GM18507 (cell line): ENCODE data around the gene FBXW4.

ENCODE experiments used
- DNase-seq: peaks from one replicate; pipeline ENCODE4 v3.0.0; 2011; ENCODE audit warnings: low read depth; ENCODE audit not compliant: insufficient read length; ENCODE audit errors: extremely low spot score
- FAIRE-seq: peaks from 2 replicates; lab custom pipeline; 2011; peaks lifted over from hg19 to GRCh38; lab: Jason Lieb, UNC

Gene FBXW4

DNA sequence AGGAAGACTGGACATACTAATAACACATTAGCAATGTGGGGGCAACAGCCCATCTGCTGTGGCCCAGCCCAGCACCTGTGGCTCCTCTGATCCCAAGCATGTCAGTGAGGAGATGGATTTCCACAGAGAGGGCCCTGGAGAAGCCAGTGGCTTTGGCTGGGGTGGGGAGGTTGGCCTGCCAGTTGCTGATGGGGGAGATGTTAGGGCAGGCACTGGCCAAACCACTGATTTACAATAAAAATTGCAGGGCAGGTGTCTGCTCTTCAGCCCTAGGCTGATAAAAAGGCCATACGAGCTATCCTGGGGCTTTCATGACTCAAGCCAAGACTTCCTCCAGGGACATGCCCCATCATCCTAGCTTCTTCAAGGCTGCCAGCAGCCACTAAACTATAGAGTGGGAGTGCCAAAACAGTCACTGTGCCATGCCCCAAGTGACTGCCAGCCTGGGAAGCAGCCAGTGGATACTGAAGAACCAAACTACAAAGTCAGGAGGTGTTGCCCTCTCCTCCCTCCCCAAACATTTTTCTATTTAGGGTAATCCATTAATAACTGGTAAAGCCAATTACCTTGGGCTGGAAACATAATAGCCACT lies 69.1 kb downstream of the FBXW4 start:
- DNase-seq (no peak), FAIRE-seq (no peak)

DNA sequence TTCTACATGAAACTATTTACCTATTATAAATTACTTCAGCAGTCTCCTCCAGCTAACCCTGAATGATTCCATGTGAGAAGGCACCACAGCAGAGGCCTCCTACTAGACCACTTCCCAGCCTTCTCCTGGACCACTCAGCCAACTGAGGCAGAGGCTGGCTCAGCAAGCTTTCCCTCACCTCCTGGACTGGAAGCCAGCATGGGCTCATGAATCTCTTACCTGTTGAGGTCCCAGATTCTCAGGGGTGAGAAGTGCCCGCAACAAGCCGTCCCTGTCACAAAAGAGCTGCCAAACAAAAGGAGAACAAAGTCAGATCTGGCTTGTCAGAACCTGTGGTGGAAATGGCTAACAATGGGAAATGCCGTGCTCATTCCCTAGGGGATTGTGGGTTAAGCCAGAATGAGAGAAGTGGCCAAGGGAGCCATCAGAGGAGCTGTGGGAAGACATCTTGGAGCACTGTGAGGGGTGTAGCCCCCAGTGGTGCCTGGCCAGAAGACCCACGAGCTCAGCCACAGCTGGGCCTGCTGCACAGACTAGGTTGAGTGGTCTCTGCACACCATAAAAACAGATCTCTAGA lies 70.4 kb downstream of the FBXW4 start:
- no peak for FAIRE-seq
- DNase-seq: no peak

DNA sequence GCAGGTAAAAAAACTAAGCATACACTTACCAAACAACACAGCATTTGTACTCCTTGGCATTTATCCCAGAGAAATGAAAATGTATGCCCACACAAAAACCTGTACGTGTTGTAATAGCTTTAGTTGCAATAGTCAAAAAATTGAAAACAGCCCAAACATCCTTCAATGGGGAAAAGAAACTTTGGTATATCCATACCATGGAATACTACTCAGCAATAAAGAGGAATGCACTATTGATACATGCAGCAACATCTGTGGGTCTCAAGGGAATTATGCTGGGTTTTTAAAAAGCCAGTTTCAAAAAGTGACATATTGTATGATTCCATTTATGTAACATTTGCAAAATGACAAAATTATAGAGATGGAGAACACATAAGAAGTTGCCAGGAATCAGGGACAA lies 71.4 kb downstream of the FBXW4 start:
- FAIRE-seq: no peak
- no peak for DNase-seq

DNA sequence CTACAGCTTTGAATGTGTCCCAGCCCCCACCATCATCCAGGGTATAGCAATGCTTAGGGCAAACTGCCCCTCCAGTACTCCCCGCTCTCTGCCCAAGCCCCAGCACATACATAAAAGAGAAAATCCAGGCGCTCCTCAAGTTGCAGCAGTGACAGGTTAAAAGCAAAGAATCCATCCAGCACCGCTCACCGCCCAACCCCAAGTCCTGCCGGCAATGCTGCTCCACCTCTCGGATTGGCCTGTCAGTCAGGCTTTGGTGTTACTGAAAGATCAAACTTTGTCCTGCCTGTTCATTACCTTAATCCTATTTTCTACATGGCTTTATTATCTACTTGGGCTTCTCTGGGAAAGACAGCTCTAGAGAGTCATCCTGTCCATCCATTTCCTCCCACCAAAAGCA lies 75.0 kb downstream of the FBXW4 start:
- no peak for DNase-seq
- no peak for FAIRE-seq

DNA sequence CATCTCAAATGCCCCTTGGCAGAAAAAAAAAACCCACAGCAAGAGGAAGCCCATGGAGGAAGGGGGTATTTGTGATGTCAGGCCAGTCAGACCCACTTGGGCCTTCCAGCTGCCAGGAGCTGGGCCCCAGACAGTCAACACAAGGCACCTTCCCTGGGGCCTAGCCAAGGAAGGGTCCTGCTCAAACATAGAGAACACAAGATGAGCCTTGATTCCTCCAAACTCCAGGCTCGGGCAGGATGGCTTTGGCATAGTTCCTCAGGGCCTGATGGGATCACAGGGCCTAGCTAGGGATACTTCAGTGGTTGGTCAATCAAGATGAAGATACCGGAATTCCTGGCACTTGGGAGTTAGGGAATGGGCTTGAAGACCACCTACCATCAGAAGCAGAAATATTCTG lies 76.1 kb downstream of the FBXW4 start:
- DNase-seq: no peak
- no peak for FAIRE-seq

DNA sequence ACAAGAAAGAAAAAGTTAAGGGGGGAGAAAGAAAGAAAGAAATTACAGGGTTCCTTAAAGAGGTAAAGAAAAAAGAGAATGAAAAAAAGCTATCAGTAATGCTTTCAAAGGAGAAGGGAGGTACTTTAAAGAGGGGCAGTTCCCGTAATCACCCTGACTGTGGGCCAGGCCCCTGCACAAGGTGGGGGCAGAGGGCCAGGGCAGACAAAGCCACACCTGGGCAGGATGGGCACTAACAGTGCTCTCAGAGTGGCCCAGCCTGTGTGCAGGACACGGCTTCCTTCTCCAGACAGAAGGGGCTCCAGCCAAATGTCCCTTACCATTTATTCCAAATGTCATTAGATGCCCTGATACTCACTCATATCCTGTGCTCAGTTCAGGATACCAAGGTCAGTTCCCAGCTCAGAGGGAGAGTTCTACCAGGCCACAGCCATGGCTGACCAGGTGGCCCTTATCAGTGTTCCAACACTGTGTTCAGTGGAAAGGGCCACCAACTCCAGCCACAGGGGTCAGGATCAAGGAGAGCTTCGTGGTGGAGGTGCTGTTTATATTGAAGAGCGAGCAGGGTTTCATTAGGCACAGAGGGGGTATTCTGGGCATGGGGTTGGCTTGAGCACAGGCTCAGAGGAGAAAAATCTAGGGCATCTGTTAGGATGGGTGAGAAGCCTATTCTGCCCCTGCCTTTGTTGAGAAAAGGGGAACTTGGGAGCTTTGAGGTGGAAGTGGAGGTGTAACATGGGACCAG lies 77.0 kb downstream of the FBXW4 start:
- no peak for FAIRE-seq

DNA sequence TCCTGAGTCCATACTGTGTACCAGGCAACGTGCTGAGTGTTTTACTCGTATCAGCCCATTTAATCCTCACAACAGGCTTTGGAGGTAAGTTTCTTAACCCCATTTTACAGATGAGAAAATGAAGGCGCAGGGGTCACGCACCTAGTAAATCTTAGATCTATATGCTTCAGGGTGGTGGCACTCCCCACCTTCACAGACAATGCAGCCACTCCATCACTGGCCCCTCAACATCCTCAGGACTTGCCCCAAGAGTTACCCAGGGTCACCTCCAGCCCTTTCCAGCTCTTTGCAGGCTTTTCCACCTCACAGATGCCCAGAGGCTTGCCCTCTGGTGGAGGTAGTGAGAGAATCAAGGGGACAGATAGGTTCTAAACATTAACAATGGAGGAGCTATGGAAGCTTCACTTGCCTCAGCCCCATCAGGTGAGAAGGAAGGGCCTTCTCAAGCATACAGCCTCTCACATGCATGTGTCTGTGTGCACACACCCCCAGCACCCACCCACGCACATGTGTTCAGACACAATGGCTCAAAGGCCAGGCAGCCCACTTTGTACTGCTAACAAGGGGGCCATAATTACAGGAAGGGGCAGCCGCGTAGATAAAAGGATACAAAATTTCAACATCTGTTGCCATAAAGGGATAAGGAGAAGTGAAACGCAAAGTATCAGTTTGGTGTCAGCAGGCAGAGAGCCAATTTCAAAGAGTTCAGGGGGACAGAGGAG lies 77.7 kb downstream of the FBXW4 start:
- FAIRE-seq (peak; percentile 18), DNase-seq (no peak)

More for the DNA sequence above, 77.0 kb downstream of the FBXW4 start:
- DNase-seq: no peak

DNA sequence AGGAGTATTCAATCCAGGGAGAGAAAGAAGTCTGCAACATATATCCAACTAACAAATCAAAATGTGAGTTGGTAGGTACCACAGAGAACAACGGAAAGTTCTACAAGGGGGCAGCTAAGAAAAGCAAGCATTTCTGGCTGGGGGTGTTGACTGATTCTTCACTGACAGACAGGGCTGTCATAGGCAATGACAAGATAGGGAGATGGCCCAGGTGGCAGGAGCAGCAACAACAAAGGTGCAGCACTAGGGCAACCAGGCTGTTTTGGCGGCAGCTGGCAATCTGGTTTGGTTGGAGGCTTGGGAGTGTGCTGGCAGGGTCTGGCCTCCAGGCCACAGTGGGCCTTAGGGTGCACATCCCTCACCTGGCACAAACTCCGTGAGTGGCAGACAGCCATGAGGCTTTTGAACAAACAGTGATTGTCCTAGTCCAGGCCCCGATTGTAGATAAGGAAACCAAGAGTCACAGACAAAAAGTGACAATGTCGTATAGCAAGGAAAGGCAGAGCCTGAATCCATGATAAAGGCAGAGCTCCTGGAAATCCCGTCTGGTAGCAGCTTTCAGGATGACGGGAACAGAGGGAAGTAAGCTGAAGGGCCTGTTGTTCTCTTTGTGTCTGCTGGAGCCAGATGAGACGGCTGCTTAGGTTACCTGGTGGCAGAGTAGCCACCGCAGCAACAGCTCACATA lies 78.4 kb downstream of the FBXW4 start:
- FAIRE-seq (no peak), DNase-seq (no peak)

DNA sequence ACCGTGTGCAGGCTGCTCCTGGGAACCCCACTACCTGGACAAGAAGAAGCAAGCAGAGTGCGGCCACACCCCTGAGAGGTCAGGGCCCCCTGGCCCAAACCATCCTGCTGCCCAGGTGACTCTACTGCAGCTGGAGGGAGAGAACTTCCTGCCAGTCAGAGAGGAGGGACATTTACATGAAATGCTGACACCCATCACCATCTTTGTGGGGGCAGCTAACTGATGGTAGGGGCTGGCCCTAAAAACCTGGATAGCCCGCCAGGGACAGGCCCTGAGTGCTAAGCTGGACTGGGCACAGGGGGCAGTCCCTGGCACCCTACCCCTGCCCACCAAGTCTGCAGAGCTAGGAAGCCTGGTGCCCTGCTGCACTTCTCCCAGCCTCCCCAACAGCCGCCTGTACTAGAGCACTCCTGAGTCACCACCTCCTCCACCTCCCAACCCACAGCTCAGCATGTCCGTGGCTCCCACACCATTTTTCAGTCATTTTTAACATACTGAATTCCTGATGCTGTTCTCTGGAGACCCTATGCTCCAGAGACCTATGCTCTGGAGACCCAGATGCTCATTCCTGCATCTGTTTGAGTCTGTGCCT lies 79.3 kb downstream of the FBXW4 start:
- FAIRE-seq (no peak), DNase-seq (no peak)

DNA sequence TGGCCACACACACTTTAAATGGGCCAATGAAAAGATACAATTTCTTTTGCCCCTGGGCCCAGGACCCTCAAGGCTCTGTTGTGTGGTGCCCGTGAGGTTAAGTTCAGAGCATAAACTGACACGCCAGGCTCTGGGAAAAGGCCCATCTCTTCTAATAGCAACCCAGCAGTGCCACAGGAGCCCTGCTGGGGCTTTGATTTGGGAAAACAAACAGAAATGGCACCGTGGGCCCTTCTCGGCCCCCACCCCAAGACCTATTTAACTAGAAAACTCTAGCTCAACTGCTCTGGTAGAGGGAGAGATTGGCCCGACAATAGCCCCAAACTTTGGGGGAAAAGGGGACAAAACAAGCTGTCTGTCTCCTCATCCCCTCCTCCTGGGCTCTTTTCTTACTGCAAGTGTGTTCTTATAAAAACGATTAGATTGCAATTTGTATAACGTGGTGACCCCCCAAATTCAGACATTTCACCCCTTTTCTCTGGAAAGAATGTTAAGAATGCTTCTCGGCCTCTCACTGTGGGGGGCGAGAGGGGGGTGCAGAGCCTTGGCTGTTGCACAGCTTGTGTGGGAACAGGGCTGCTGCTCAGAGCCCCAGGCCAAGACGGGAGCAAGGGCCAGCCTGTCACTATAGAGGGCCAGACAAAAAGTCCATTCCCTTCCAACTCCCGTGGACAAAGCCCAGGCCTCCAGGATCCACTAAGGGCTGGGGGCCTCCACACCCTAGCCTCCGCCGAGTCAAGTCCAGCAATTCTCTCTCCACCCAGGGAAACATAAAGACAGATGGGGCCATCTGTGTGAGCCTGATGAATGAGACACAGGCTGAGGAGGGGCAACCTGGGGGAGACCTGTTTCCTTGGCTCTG lies 80.1 kb downstream of the FBXW4 start:
- FAIRE-seq: no peak

DNA sequence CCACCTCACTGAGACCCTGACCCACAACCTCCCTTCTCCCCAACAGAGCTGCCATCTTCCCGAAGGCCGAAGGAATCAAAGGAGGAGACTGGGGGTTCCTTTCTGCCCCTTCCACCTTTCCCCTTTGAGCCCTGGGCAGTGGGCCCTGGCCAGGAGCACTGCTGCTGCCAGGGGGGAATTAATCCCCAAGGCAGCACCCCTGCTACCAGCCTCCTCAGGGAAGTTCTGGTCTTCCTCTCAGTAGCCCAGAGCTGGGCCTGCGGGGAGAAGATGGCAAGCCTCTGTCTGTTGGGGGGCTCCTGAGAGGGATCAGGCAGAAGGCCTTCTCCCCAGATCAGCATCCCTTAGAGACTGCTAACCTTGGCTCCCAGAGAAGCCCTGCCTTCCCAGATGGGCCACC lies 81.3 kb downstream of the FBXW4 start:
- FAIRE-seq (no peak), DNase-seq (no peak)

More for the DNA sequence above, 80.1 kb downstream of the FBXW4 start:
- DNase-seq: no peak

DNA sequence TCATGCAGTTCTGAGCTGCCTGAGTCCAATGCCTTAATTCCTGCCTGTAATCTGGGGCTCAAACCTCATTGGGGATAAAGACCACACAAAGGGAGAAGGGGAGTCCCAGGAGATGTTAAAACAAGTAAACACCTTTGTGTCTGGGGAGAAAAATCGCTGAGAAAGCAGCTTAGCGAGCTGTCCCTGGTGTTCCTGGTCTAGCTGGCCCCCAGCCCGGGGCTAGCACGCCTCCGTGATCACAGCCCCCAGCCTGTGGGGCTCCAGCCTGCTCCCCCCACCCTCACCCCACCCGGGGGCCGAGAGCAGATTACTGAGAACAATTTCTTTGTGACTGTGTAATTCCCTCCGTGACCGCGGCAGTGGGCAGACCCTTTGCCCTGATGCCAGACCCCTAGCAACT lies 82.1 kb downstream of the FBXW4 start:
- FAIRE-seq: no peak
- no peak for DNase-seq

DNA sequence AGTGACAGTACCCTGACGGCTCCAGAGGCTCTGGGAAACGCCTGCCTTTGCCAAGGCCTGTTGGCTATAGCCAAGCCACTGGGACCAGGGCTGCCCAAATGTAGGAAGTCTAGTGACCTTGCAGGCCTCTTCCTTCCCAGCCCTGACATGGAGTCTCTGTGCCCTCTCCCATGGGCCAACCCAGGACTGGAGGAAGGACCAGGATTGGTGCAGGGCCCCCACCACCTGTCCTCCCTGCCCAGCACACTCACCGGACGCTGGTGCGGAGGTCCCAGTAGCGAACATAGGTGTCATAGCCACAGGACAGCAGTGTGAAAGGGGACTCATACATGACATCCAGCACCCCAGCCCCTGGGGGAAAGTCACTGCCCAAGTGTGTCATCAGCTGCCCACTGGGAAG lies 82.9 kb downstream of the FBXW4 start:
- no peak for FAIRE-seq
- DNase-seq: no peak

DNA sequence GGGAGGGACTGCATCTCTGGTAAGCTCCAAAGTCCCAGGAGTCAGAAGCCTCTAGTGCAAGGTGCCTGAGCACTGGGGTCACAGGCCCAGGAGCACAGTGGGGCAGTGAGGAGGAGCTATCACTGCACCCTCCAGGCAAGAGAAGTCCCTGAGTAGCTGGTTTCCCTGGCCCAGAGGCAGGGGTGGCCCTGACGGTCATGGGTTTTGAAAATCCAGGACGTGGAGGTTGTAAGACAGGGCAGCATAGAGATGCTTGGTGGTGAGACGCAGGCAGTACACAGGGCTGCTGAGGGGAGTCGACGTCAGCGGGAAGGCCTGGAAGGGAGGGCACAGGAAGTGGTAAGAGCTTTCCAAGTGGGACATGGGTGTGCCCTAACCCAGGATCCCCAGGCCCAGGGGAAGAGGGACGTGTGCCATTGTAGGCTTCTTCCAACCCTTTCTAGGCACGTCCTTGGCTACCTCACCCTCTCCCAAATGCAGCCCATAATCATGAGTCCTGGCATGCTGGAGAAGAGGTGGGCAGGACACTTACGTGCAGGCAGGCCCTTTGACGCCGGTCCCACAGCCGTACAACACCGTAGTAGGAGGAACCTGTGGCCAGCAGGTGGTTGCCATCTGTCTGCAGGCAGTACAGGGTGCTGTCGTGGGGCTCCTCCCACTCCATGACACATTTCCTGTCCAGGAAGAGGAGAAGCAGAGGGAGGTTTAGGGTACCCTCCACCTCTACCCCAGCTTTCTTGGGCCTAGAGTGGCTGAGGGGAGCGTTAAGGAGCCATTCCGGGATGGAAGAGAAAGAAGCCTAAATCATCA lies 83.7 kb downstream of the FBXW4 start:
- DNase-seq: no peak
- no peak for FAIRE-seq

DNA sequence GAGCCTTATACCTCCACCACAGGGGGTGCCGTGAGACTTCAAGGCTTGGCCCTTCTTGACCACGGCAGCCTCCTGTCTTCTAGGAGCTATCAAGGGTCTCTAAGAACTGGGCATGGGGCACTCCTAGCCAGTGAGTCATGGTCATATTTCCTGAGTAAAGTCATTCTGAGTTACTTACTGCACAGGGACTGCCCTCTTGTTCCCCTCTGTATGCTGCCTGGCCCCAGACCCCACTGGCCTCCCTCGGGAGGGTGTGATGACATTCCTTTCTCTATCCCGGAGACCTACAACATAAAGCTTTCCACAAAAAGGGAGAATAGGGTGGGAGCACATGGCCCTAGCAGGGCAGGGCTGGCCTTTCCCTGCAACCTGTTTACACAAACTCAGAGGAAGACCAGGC lies 85.5 kb downstream of the FBXW4 start:
- no peak for FAIRE-seq
- DNase-seq: no peak

DNA sequence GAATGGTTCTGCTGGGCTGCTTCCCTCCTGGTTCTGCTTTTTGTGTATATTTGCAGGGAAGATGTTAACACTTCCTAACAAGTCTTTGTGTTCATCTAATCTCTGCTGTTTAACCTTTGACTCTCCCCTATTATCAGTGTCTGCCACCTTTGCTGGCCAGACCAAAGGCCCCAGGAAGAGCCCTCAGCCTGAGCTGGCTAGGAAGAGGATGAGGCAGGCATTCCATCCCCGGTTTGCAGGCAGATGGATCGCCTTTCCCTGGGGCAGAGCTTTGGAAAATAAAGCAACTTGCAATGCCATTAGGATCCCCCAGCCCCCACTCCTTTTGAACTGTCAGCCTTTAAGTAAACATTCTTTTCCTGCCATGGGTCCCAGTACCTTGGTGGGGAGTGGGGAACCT lies 87.8 kb downstream of the FBXW4 start:
- FAIRE-seq (no peak), DNase-seq (no peak)

DNA sequence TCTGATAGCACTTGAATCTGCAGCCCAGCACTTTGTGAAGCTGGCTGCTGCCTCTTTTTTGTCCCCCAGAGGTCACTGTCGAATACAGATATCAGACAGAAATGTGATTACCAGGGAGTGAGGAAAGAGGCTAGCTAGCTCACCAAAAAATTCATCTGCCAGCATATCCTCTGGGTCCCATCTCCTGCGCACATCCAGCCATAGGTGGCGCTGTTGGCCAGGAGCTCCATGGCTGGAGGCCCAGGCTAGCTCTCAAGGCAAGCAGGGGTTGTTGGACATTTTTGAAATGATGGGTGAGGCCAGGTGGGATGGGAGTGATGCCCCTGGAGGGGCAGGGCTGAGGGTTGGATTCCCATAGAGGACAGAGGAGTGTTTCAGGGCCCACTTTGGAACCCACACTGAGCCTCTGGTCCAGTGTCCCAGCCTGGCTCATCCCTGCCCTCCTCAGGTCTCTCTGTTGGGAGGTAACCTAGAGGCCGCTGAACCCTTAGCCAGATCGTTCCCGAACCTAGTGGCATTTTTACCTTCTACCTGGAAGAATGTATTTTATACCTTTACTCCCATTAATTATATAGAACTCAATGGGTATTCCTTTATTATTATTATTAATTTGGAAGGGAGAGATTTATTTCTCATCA lies 92.1 kb downstream of the FBXW4 start:
- FAIRE-seq (peak; percentile 81), DNase-seq (no peak)
